Fibroblast of lung (primary cell): ENCODE data around the gene ORC3.

ENCODE experiments used
- CTCF ChIP-seq, 2 donors: IDR thresholded peaks in 1 of 2; conservative IDR thresholded peaks in 1 of 2; 1 replicate in 1 of 2; 2 replicates in 1 of 2; pipeline ENCODE4 v1.5.1; 2011 to 2012; ENCODE audit warnings: low read length in 2 of 2, control low read depth in 1 of 2, inconsistent platforms in 1 of 2, low read depth in 1 of 2, mild to moderate bottlenecking in 1 of 2
- EZH2 ChIP-seq: IDR thresholded peaks from 2 replicates; pipeline ENCODE4 v1.5.1; 2012; ENCODE audit warnings: low read length, control low read depth, mild to moderate bottlenecking; ENCODE audit errors: missing control alignments

GRCh38 chr6:87641065-87641692, 51.2 kb downstream of the ORC3 start:
- TF ChIP-seq CTCF (conservative IDR thresholded peaks at IDR 0.05 in 1 of 2, IDR thresholded peaks at IDR 0.05 in 1 of 2; ENCODE audit: low read depth in 1 of 2, low read length in 2 of 2): no peak
- TF ChIP-seq EZH2: no peak
